Measurements from ENCODE around the gene TRABD2B. TPM values are rescaled to one million over a fixed set of nuclear protein-coding genes. Genes with fewer than 3 reads are reported as not detected.
A peak's percentile ranks its signal among the peaks of the same experiment; 100 is the strongest.

TRABD2B gene
- total and polyA plus RNA-seq, 2 of the 13 experiments (the other 11 are each of a cell fraction or from before 2014, with no cell fraction given), result 0.04 TPM; not detected in 1

GRCh38 chr1:47866601-47867437 lies 130.4 kb downstream of the TRABD2B start (continued):
- no peak for TF ChIP-seq GTF2F1 (IDR thresholded peaks at IDR 0.05; ENCODE audit: low read length)
- TF ChIP-seq ZNF12 (CRISPR knock-in tag; IDR thresholded peaks at IDR 0.05), result peak; percentile 30; the same call in 1 of the 2 replicates
- TF ChIP-seq CHD4 (IDR thresholded peaks at IDR 0.05; ENCODE audit: borderline replicate concordance, low read length), result peak; percentile 43; the same call in 1 of the 2 replicates
- TF ChIP-seq POLR2AphosphoS5 (IDR thresholded peaks at IDR 0.05; ENCODE audit: low read depth, low read length), result peak; percentile 59
- no peak for TF ChIP-seq BRF2 (CRISPR knock-in tag; IDR thresholded peaks at IDR 0.05)
- 0 out of 2 replicates have a peak, but pooled peaks have one; percentile 3 for TF ChIP-seq SMAD1 (CRISPR knock-in tag; IDR thresholded peaks at IDR 0.05; ENCODE audit: borderline replicate concordance, low read depth)
- TF ChIP-seq ZNF792 (CRISPR knock-in tag; IDR thresholded peaks at IDR 0.05), result 0 out of 2 replicates have a peak, but pooled peaks have one; percentile 71
- TF ChIP-seq HNRNPH1 (optimal IDR thresholded peaks at IDR 0.05; ENCODE audit: low read depth, low read length), result no peak
- TF ChIP-seq PAX8 (CRISPR knock-in tag; IDR thresholded peaks at IDR 0.05; ENCODE audit: borderline replicate concordance), result no peak
- peak; percentile 81; the same call in 1 of the 2 replicates for TF ChIP-seq ERF (CRISPR knock-in tag; IDR thresholded peaks at IDR 0.05)
- no peak for TF ChIP-seq ZNF800 (CRISPR knock-in tag; IDR thresholded peaks at IDR 0.05)
- TF ChIP-seq ZSCAN9 (CRISPR knock-in tag; IDR thresholded peaks at IDR 0.05; ENCODE audit: borderline replicate concordance), result peak; percentile 72
- TF ChIP-seq TFDP2 (CRISPR knock-in tag; IDR thresholded peaks at IDR 0.05), result peak; percentile 71
- peak; percentile 88 for TF ChIP-seq SAP130 (CRISPR knock-in tag; IDR thresholded peaks at IDR 0.05; ENCODE audit: low read depth)
- no peak for TF ChIP-seq SRSF4 (IDR thresholded peaks at IDR 0.05; ENCODE audit: low read depth, low read length, poor library complexity, severe bottlenecking)
- no peak for TF ChIP-seq ZNF484 (CRISPR knock-in tag; IDR thresholded peaks at IDR 0.05; ENCODE audit: borderline replicate concordance, low read depth)
- peak; percentile 44 for TF ChIP-seq PHF5A (CRISPR knock-in tag; IDR thresholded peaks at IDR 0.05; ENCODE audit: low read depth, unreplicated experiment)
- peak; percentile 83 for TF ChIP-seq SKIL (CRISPR knock-in tag; IDR thresholded peaks at IDR 0.05; ENCODE audit: borderline replicate concordance)
- TF ChIP-seq ZNF768 (CRISPR knock-in tag; IDR thresholded peaks at IDR 0.05), result no peak
- peak; percentile 68 for TF ChIP-seq ZNF574 (CRISPR knock-in tag; IDR thresholded peaks at IDR 0.05)
